ENCODE results near the gene SETBP1.

The SETBP1 gene

DNA sequence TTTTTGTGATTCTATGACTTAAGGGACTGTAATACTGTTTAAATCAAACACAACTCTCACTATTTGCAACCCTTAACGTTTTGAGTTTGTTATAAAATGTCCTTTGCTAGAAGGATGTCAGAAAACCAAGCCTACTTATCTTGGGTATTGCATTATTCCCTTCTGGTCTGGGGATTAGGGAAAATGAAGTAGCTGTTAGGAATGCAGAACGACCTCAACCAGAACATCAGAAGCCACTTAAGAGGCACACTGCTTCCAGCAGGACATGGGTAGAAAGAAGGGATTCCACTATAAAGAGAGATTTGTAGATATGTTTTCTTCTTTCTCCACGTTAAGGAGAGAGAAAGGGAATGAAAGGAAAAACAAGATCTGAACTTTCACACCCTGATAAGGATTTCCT lies 101.2 kb downstream of the SETBP1 start:
- no peaks in the 10 kb centered on the region for H3K9me3 ChIP-seq (ENCODE audit: low read length)

DNA sequence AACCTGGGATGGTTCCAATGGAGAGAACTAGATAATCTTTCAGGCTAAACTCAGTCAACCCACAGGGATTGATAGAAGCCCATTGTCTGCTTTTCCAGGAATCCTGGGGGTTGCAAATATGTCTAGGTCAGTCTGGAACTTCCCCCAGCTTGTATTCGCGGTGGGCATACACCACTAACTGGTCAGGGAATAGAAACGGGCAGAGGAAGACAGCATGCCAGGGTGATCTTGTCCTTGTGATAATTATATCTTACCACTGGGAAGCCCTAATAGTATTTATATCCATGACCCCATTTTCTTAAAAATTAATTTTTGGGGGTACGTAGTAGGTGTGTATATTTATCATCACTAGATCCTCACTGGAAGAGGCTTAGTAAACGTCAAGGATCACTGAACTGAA lies 101.9 kb downstream of the SETBP1 start:
- H3K4me1 ChIP-seq (ENCODE audit: insufficient read depth, low read length, severe bottlenecking): peaks cover 21% of the 10 kb centered on the region
- no peak overlapping the region for H3K27ac ChIP-seq (ENCODE audit: low read depth, low read length, poor library complexity, severe bottlenecking)
- TF ChIP-seq EZH2 (IDR thresholded peaks at IDR 0.05; ENCODE audit: borderline replicate concordance, low read length): no peak
- TF ChIP-seq, protein P1, sequence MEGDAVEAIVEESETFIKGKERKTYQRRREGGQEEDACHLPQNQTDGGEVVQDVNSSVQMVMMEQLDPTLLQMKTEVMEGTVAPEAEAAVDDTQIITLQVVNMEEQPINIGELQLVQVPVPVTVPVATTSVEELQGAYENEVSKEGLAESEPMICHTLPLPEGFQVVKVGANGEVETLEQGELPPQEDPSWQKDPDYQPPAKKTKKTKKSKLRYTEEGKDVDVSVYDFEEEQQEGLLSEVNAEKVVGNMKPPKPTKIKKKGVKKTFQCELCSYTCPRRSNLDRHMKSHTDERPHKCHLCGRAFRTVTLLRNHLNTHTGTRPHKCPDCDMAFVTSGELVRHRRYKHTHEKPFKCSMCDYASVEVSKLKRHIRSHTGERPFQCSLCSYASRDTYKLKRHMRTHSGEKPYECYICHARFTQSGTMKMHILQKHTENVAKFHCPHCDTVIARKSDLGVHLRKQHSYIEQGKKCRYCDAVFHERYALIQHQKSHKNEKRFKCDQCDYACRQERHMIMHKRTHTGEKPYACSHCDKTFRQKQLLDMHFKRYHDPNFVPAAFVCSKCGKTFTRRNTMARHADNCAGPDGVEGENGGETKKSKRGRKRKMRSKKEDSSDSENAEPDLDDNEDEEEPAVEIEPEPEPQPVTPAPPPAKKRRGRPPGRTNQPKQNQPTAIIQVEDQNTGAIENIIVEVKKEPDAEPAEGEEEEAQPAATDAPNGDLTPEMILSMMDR (IDR thresholded peaks at IDR 0.05; ENCODE audit: low read length): no peak
- H2AFZ ChIP-seq (ENCODE audit: low read length): no peak overlapping the region
- H3K27me3 ChIP-seq (ENCODE audit: insufficient read depth, low read length): no peaks in the 10 kb centered on the region
- H3K4me2 ChIP-seq (ENCODE audit: low read length): no peak overlapping the region
- H3K36me3 ChIP-seq (ENCODE audit: insufficient read depth, low read length): no peaks in the 10 kb centered on the region
- H3K9me2 ChIP-seq (ENCODE audit: low read depth, low read length): no peaks in the 10 kb centered on the region
- H3K4me3 ChIP-seq (ENCODE audit: low read depth, low read length, poor library complexity, severe bottlenecking): no peak overlapping the region
- no peaks in the 10 kb centered on the region for H3K9me3 ChIP-seq (ENCODE audit: low read length)
- H4K20me1 ChIP-seq (ENCODE audit: insufficient read depth, low read length): no peaks in the 10 kb centered on the region
- H3F3A ChIP-seq (ENCODE audit: insufficient read depth, low read length): no peaks in the 10 kb centered on the region
- no peak overlapping the region for H3K9ac ChIP-seq (ENCODE audit: low read length)
- H3K79me2 ChIP-seq (ENCODE audit: insufficient read depth, low read length): no peaks in the 10 kb centered on the region

More for the DNA sequence above, 101.2 kb downstream of the SETBP1 start:
- no peaks in the 10 kb centered on the region for H4K20me1 ChIP-seq (ENCODE audit: insufficient read depth, low read length)
- no peaks in the 10 kb centered on the region for H3F3A ChIP-seq (ENCODE audit: insufficient read depth, low read length)
- H3K27me3 ChIP-seq (ENCODE audit: insufficient read depth, low read length): no peaks in the 10 kb centered on the region
- no peak overlapping the region for H3K27ac ChIP-seq (ENCODE audit: low read depth, low read length, poor library complexity, severe bottlenecking)
- H3K9me2 ChIP-seq (ENCODE audit: low read depth, low read length): no peaks in the 10 kb centered on the region
- H3K4me2 ChIP-seq (ENCODE audit: low read length): no peak overlapping the region
- no peak overlapping the region for H3K4me3 ChIP-seq (ENCODE audit: low read depth, low read length, poor library complexity, severe bottlenecking)
- no peak overlapping the region for H3K9ac ChIP-seq (ENCODE audit: low read length)
- H3K36me3 ChIP-seq (ENCODE audit: insufficient read depth, low read length): no peaks in the 10 kb centered on the region
- H3K4me1 ChIP-seq (ENCODE audit: insufficient read depth, low read length, severe bottlenecking): peaks cover 17% of the 10 kb centered on the region
- no peaks in the 10 kb centered on the region for H3K79me2 ChIP-seq (ENCODE audit: insufficient read depth, low read length)
- TF ChIP-seq, protein P1 (IDR thresholded peaks at IDR 0.05; ENCODE audit: low read length): no peak
- no peak for TF ChIP-seq EZH2 (IDR thresholded peaks at IDR 0.05; ENCODE audit: borderline replicate concordance, low read length)
- H2AFZ ChIP-seq (ENCODE audit: low read length): no peak overlapping the region

DNA sequence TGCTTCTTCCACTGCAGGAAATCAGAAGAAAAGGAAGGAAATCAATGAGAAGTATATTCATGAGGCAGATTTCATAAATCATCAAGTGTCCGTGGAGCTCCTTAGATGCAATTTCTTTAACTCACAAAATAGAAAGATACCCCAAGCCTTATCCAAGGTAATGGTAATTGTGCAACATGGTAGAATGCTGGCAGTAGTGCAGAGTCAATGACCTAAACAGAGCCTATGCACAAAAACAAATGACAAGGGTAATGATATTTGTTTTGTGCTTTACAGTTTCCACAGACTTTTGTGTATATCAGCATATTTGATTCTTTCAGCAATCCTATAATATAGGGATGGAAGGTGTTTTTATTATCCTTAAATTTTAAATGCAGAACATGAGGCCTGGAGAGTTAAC lies 102.7 kb downstream of the SETBP1 start:
- no peaks in the 10 kb centered on the region for H3K27me3 ChIP-seq (ENCODE audit: insufficient read depth, low read length)
- no peak overlapping the region for H3K4me3 ChIP-seq (ENCODE audit: low read depth, low read length, poor library complexity, severe bottlenecking)
- H3K9me3 ChIP-seq (ENCODE audit: low read length): no peaks in the 10 kb centered on the region
- H4K20me1 ChIP-seq (ENCODE audit: insufficient read depth, low read length): no peaks in the 10 kb centered on the region
- no peaks in the 10 kb centered on the region for H3K36me3 ChIP-seq (ENCODE audit: insufficient read depth, low read length)
- H3F3A ChIP-seq (ENCODE audit: insufficient read depth, low read length): no peaks in the 10 kb centered on the region
- H3K4me1 ChIP-seq (ENCODE audit: insufficient read depth, low read length, severe bottlenecking): peaks cover 18% of the 10 kb centered on the region
- TF ChIP-seq, protein P1 (IDR thresholded peaks at IDR 0.05; ENCODE audit: low read length): no peak
- no peak for TF ChIP-seq EZH2 (IDR thresholded peaks at IDR 0.05; ENCODE audit: borderline replicate concordance, low read length)
- no peaks in the 10 kb centered on the region for H3K79me2 ChIP-seq (ENCODE audit: insufficient read depth, low read length)
- no peak overlapping the region for H3K4me2 ChIP-seq (ENCODE audit: low read length)
- H3K9me2 ChIP-seq (ENCODE audit: low read depth, low read length): no peaks in the 10 kb centered on the region
- H3K9ac ChIP-seq (ENCODE audit: low read length): no peak overlapping the region
- no peak overlapping the region for H2AFZ ChIP-seq (ENCODE audit: low read length)
- no peak overlapping the region for H3K27ac ChIP-seq (ENCODE audit: low read depth, low read length, poor library complexity, severe bottlenecking)
